ENCODE results near the gene RALGPS1. TPM values are rescaled to one million over a fixed set of nuclear protein-coding genes. Genes with fewer than 3 reads are reported as not detected.

Gene RALGPS1
- polyA plus RNA-seq, 2 of the 4 experiments (the other 2 are of a cell fraction): 5.0 to 7.9 TPM

GRCh38 chr9:126886897-126887296, 27.7 kb upstream of the RALGPS1 start:
- no peak overlapping the region for H3K4me2 ChIP-seq
- H3K4me3 ChIP-seq: no peak overlapping the region
- no peak for FAIRE-seq
- no peak overlapping the region for H3K27ac ChIP-seq
- ChIA-PET CTCF (interaction anchor here (0.6 to 1.0 kb wide), 2 partner anchors 30 to 308 kb away, joined by 3 to 4 read pairs; no protein-coding TSS in a partner anchor), POLR2A (no interaction called here)
- WGBS (ENCODE audit: missing lambda C conversion rate): 91% methylated on average over 10 of the region's 10 CpGs
- no peak for DNase-seq (ENCODE audit: low read depth in 1 of 2, low spot score in 1 of 2)
- H3K4me1 ChIP-seq: peaks cover 8% of the 10 kb centered on the region; the same call in 2 of the 3 replicates
- ATAC-seq: no peak
- H3K9me3 ChIP-seq: no peaks in the 10 kb centered on the region
- TF ChIP-seq TFCP2L1 (CRISPR knock-in tag; IDR thresholded peaks at IDR 0.05) (no peak), FOSB (CRISPR knock-in tag; IDR thresholded peaks at IDR 0.05) (no peak), SMC3 (IDR thresholded peaks at IDR 0.05) (no peak), EHMT2 (IDR thresholded peaks at IDR 0.05; ENCODE audit: low read depth) (no peak), HOXB5 (CRISPR knock-in tag; IDR thresholded peaks at IDR 0.05) (no peak), RAD21 (conservative IDR thresholded peaks at IDR 0.05 in 1 of 2, IDR thresholded peaks at IDR 0.05 in 1 of 2) (no peak), TP53 (CRISPR knock-in tag; IDR thresholded peaks at IDR 0.05) (no peak), RARB (CRISPR knock-in tag; IDR thresholded peaks at IDR 0.05) (no peak), ZC3H11A (IDR thresholded peaks at IDR 0.05) (no peak), JUN (IDR thresholded peaks at IDR 0.05) (no peak), CBX2 (IDR thresholded peaks at IDR 0.05; ENCODE audit: borderline replicate concordance, low read depth) (no peak), PBX3 (IDR thresholded peaks at IDR 0.05) (no peak), HDAC2 (IDR thresholded peaks at IDR 0.05) (no peak), CBX8 (IDR thresholded peaks at IDR 0.05) (no peak), BCL3 (IDR thresholded peaks at IDR 0.05) (no peak), BHLHE40 (IDR thresholded peaks at IDR 0.05; ENCODE audit: low read depth, low read length) (no peak), ZSCAN20 (CRISPR knock-in tag; IDR thresholded peaks at IDR 0.05) (no peak), FOSL2 (IDR thresholded peaks at IDR 0.05) (no peak), FOSL2 (CRISPR knock-in tag; IDR thresholded peaks at IDR 0.05) (no peak), HEYL (CRISPR knock-in tag; IDR thresholded peaks at IDR 0.05) (no peak)

- H3K4me2 ChIP-seq: no peak overlapping the region
- POLR2A ChIA-PET: no interaction called here
- DNase-seq (ENCODE audit: low read depth in 1 of 2, low spot score in 1 of 2): no peak
These were observed 22.9 kb upstream of the RALGPS1 start for GRCh38 chr9:126891676-126892075.

GRCh38 chr9:126893079-126893478, 21.5 kb upstream of the RALGPS1 start:
- ChIA-PET CTCF (interaction anchor here (0.7 to 1.6 kb wide), 3 partner anchors 9 to 17 kb away, joined by 3 to 6 read pairs (median 4); no protein-coding TSS in a partner anchor), POLR2A (no interaction called here)
- H3K27ac ChIP-seq: no peak overlapping the region
- FAIRE-seq (no peak), DNase-seq (ENCODE audit: low read depth in 1 of 2, low spot score in 1 of 2) (no peak), ATAC-seq (peak in 1 of 2 experiments; percentile 63; a peak in 3 of 6 replicates)
- H3K9me3 ChIP-seq: no peaks in the 10 kb centered on the region
- H3K4me1 ChIP-seq: no peaks in the 10 kb centered on the region
- H3K4me3 ChIP-seq: no peak overlapping the region
- 25% methylated on average over 5 of the region's 5 CpGs for WGBS (ENCODE audit: missing lambda C conversion rate)
- H3K4me2 ChIP-seq: no peak overlapping the region
- peak; percentile 25 to 50; a peak in 2 of 5 replicates for TF ChIP-seq RAD21 (conservative IDR thresholded peaks at IDR 0.05 in 1 of 2, IDR thresholded peaks at IDR 0.05 in 1 of 2)
- TF ChIP-seq EHF (CRISPR knock-in tag; IDR thresholded peaks at IDR 0.05): no peak
- peak; percentile 38; the same call in 1 of the 3 replicates for TF ChIP-seq CTCF (IDR thresholded peaks at IDR 0.05)

More at GRCh38 chr9:126891676-126892075, 22.9 kb upstream of the RALGPS1 start:
- CTCF ChIA-PET: interaction anchor here (0.9 to 1.7 kb wide), 2 partner anchors 31 to 49 kb away, joined by 3 to 5 read pairs; no protein-coding TSS in a partner anchor
- ATAC-seq: no peak
- H3K9me3 ChIP-seq: no peaks in the 10 kb centered on the region
- no peak for FAIRE-seq
- no peak overlapping the region for H3K27ac ChIP-seq
- no peaks in the 10 kb centered on the region for H3K4me1 ChIP-seq
- no peak overlapping the region for H3K4me3 ChIP-seq
- TF ChIP-seq FOXS1 (CRISPR knock-in tag; IDR thresholded peaks at IDR 0.05): no peak
- TF ChIP-seq JUN (IDR thresholded peaks at IDR 0.05): no peak
- no peak for TF ChIP-seq MAX (IDR thresholded peaks at IDR 0.05)
- no peak for TF ChIP-seq MYC (IDR thresholded peaks at IDR 0.05; ENCODE audit: borderline replicate concordance, low read length)
- no peak for TF ChIP-seq CHD2 (IDR thresholded peaks at IDR 0.05; ENCODE audit: low read length, partially characterized antibody)
- TF ChIP-seq HOXA7 (CRISPR knock-in tag; IDR thresholded peaks at IDR 0.05): no peak
- 62% methylated on average over 3 of the region's 3 CpGs for WGBS (ENCODE audit: missing lambda C conversion rate)

All from A549 (cell line).